BLaER1 (cell line): Measurements from ENCODE around the gene PCNX3.

ENCODE experiments used
- H3K27ac ChIP-seq: shearing (Covaris generic); formaldehyde crosslinking; 2 replicates; pipeline ENCODE4 v1.8.1; 2022
- H3K27me3 ChIP-seq: shearing (Covaris generic); formaldehyde crosslinking; 2 replicates; pipeline ENCODE4 v1.8.1; 2022
- H3K36me3 ChIP-seq: shearing (Covaris generic); formaldehyde crosslinking; 2 replicates; pipeline ENCODE4 v1.8.1; 2022
- H3K4me1 ChIP-seq: shearing (Covaris generic); formaldehyde crosslinking; 2 replicates; pipeline ENCODE4 v1.8.1; 2022
- H3K4me2 ChIP-seq: shearing (Covaris generic); formaldehyde crosslinking; 2 replicates; pipeline ENCODE4 v1.8.1; 2022
- H3K4me3 ChIP-seq: shearing (Covaris generic); formaldehyde crosslinking; 2 replicates; pipeline ENCODE4 v1.8.1; 2022
- H3K9ac ChIP-seq: shearing (Covaris generic); formaldehyde crosslinking; 2 replicates; pipeline ENCODE4 v1.8.1; 2022
- H3K9me3 ChIP-seq: shearing (Covaris generic); formaldehyde crosslinking; 2 replicates; pipeline ENCODE4 v1.8.1; 2022
- H4K20me1 ChIP-seq: shearing (Covaris generic); formaldehyde crosslinking; 2 replicates; pipeline ENCODE4 v1.8.1; 2022
- Cebpa-rat ChIP-seq: shearing (Covaris generic); IDR thresholded peaks from 2 replicates; pipeline ENCODE4 v1.8.1; 2022

The PCNX3 gene

GRCh38 chr11:65586676-65587075 lies 28.9 kb upstream of the PCNX3 start:
- Histone ChIP-seq H3K27ac (peak overlapping the region; percentile 58), H3K4me1 (peaks cover 52% of the 10 kb centered on the region), H3K27me3 (no peaks in the 10 kb centered on the region), H3K4me2 (peak overlapping the region; percentile 96), H3K4me3 (no peak overlapping the region), H3K9me3 (no peaks in the 10 kb centered on the region), H3K36me3 (peaks cover 84% of the 10 kb centered on the region), H4K20me1 (peaks cover 45% of the 10 kb centered on the region; the same call in 1 of the 2 replicates), H3K9ac (peak overlapping the region; percentile 54; the same call in 1 of the 2 replicates)
- TF ChIP-seq Cebpa-rat = no peak

GRCh38 chr11:65588199-65589054 lies 27.1 kb upstream of the PCNX3 start:
- Histone ChIP-seq H3K9ac (peak overlapping the region; percentile 76), H3K27me3 (no peaks in the 10 kb centered on the region), H3K36me3 (peaks cover 84% of the 10 kb centered on the region), H3K4me1 (peaks cover 54% of the 10 kb centered on the region), H3K4me3 (peak overlapping the region; percentile 36), H3K27ac (peak overlapping the region; percentile 89), H3K9me3 (no peaks in the 10 kb centered on the region), H4K20me1 (peaks cover 56% of the 10 kb centered on the region), H3K4me2 (peak overlapping the region; percentile 96)
- TF ChIP-seq Cebpa-rat = no peak

- Histone ChIP-seq H3K9ac (peak overlapping the region; percentile 24; the same call in 1 of the 2 replicates), H3K4me2 (peak overlapping the region; percentile 96)
Observed at GRCh38 chr11:65589444-65590239, 25.9 kb upstream of the PCNX3 start.

GRCh38 chr11:65590240-65590738 lies 25.3 kb upstream of the PCNX3 start:
- Histone ChIP-seq H3K4me2 (peak overlapping the region; percentile 96), H3K36me3 (peaks cover 70% of the 10 kb centered on the region), H3K4me1 (peaks cover 71% of the 10 kb centered on the region), H3K27ac (no peak overlapping the region), H3K4me3 (no peak overlapping the region), H3K9ac (no peak overlapping the region), H4K20me1 (peaks cover 62% of the 10 kb centered on the region), H3K9me3 (no peaks in the 10 kb centered on the region), H3K27me3 (no peaks in the 10 kb centered on the region)
- TF ChIP-seq Cebpa-rat = no peak

More at GRCh38 chr11:65589444-65590239, 25.9 kb upstream of the PCNX3 start:
- no peak for TF ChIP-seq Cebpa-rat
- H3K4me1 ChIP-seq = peaks cover 65% of the 10 kb centered on the region
- H4K20me1 ChIP-seq = peaks cover 64% of the 10 kb centered on the region
- no peaks in the 10 kb centered on the region for H3K9me3 ChIP-seq
- H3K36me3 ChIP-seq = peaks cover 76% of the 10 kb centered on the region
- H3K27me3 ChIP-seq = no peaks in the 10 kb centered on the region
- no peak overlapping the region for H3K4me3 ChIP-seq
- H3K27ac ChIP-seq = peak overlapping the region; percentile 89

GRCh38 chr11:65591939-65592857 lies 23.4 kb upstream of the PCNX3 start:
- no peak for TF ChIP-seq Cebpa-rat

GRCh38 chr11:65592858-65593517 lies 22.6 kb upstream of the PCNX3 start:
- Histone ChIP-seq H3K27ac (no peak overlapping the region), H3K36me3 (peaks cover 62% of the 10 kb centered on the region), H3K9me3 (no peaks in the 10 kb centered on the region), H3K9ac (no peak overlapping the region), H3K4me2 (no peak overlapping the region), H3K4me3 (no peak overlapping the region), H3K27me3 (no peaks in the 10 kb centered on the region), H3K4me1 (peaks cover 65% of the 10 kb centered on the region), H4K20me1 (peaks cover 53% of the 10 kb centered on the region)
- TF ChIP-seq Cebpa-rat = no peak

More at GRCh38 chr11:65591939-65592857, 23.4 kb upstream of the PCNX3 start:
- no peak overlapping the region for H3K9ac ChIP-seq
- peaks cover 57% of the 10 kb centered on the region for H3K36me3 ChIP-seq
- no peak overlapping the region for H3K27ac ChIP-seq
- peaks cover 48% of the 10 kb centered on the region for H4K20me1 ChIP-seq
- no peaks in the 10 kb centered on the region for H3K27me3 ChIP-seq
- peaks cover 66% of the 10 kb centered on the region for H3K4me1 ChIP-seq
- H3K9me3 ChIP-seq = no peaks in the 10 kb centered on the region
- H3K4me3 ChIP-seq = no peak overlapping the region
- H3K4me2 ChIP-seq = no peak overlapping the region

- no peaks in the 10 kb centered on the region for H3K9me3 ChIP-seq
- peaks cover 59% of the 10 kb centered on the region for H3K4me1 ChIP-seq
- H4K20me1 ChIP-seq = peaks cover 53% of the 10 kb centered on the region
- H3K4me2 ChIP-seq = no peak overlapping the region
- no peaks in the 10 kb centered on the region for H3K27me3 ChIP-seq
- peak overlapping the region; percentile 55; the same call in 1 of the 2 replicates for H3K9ac ChIP-seq
- no peak overlapping the region for H3K4me3 ChIP-seq
- peaks cover 69% of the 10 kb centered on the region for H3K36me3 ChIP-seq
- TF ChIP-seq Cebpa-rat = no peak
- peak overlapping the region; percentile 38; the same call in 1 of the 2 replicates for H3K27ac ChIP-seq
Observed at GRCh38 chr11:65593518-65594414, 21.8 kb upstream of the PCNX3 start.

- H3K4me3 ChIP-seq = no peak overlapping the region
- H3K36me3 ChIP-seq = peaks cover 69% of the 10 kb centered on the region
- H3K27ac ChIP-seq = peak overlapping the region; percentile 51
- no peak for TF ChIP-seq Cebpa-rat
- no peaks in the 10 kb centered on the region for H3K9me3 ChIP-seq
- H3K4me2 ChIP-seq = peak overlapping the region; percentile 44
- H4K20me1 ChIP-seq = peaks cover 39% of the 10 kb centered on the region
- H3K4me1 ChIP-seq = peaks cover 45% of the 10 kb centered on the region
- no peaks in the 10 kb centered on the region for H3K27me3 ChIP-seq
- 0 out of 2 replicates have a peak overlapping the region, but pooled peaks have one; percentile 41 for H3K9ac ChIP-seq
Observed at GRCh38 chr11:65595131-65595530, 20.4 kb upstream of the PCNX3 start.
